Heart left ventricle (tissue), 16 donors: Measurements from ENCODE around the gene TSPOAP1. TPM values are rescaled to one million over a fixed set of nuclear protein-coding genes. Genes with fewer than 3 reads are reported as not detected.

Experiments used
- ATAC-seq, 4 donors: fragments of 200-7000 bp; cut with Tn5 transposase; one replicate each; pipeline ENCODE4 v1.9.1; 2020 to 2022; ENCODE audit warnings: moderate library complexity in 4 of 4, mild to moderate bottlenecking in 3 of 4, moderate number of reproducible peaks in 1 of 4
- DNase-seq, 5 donors: peaks; one replicate each; pipeline ENCODE4 v3.0.0-alpha.2; 2020
- H3K27ac ChIP-seq, 12 donors: fragments of 200-600 bp; sonication (generic) in 4 of 12; one replicate each; pipeline versions ENCODE4 v1.5.0 to v1.8.0; 2016 to 2022; ENCODE audit warnings: mild to moderate bottlenecking in 2 of 12
- H3K27me3 ChIP-seq, 9 donors: fragments of 200-600 bp; sonication (generic) in 2 of 9; one replicate each; pipeline versions ENCODE4 v1.5.1 to v1.8.0; 2016 to 2022; ENCODE audit warnings: mild to moderate bottlenecking in 3 of 9
- H3K36me3 ChIP-seq, 9 donors: fragments of 200-600 bp; sonication (generic) in 2 of 9; one replicate each; pipeline versions ENCODE4 v1.5.0 to v1.8.0; 2018 to 2022; ENCODE audit warnings: mild to moderate bottlenecking in 2 of 9
- H3K4me1 ChIP-seq, 12 donors: fragments of 200-600 bp; sonication (generic) in 4 of 12; one replicate each; pipeline versions ENCODE4 v1.5.0 to v1.8.0; 2016 to 2022; ENCODE audit warnings: mild to moderate bottlenecking in 3 of 12
- H3K4me3 ChIP-seq, 12 donors: fragments of 200-600 bp; sonication (generic) in 4 of 12; one replicate each; pipeline versions ENCODE4 v1.5.0 to v1.8.0; 2017 to 2022; ENCODE audit warnings: mild to moderate bottlenecking in 9 of 12, moderate library complexity in 4 of 12
- H3K9me3 ChIP-seq, 12 donors: fragments of 200-600 bp; sonication (generic) in 4 of 12; one replicate each; pipeline versions ENCODE4 v1.5.0 to v1.8.0; 2016 to 2022; ENCODE audit warnings: mild to moderate bottlenecking in 1 of 12
- CTCF ChIP-seq, 12 donors: fragments of 200-600 bp; sonication (generic) in 4 of 12; IDR thresholded peaks; one replicate each; pipeline versions ENCODE4 v1.5.0 to v1.8.0; 2018 to 2022; ENCODE audit warnings: antibody characterized with exemption in 12 of 12, mild to moderate bottlenecking in 5 of 12
- POLR2A ChIP-seq, 2 donors: fragments of 450-650 bp; IDR thresholded peaks; one replicate each; pipeline ENCODE4 v1.6.1; 2017; ENCODE audit warnings: antibody characterized with exemption in 2 of 2, mild to moderate bottlenecking in 2 of 2, moderate library complexity in 2 of 2
- WGBS, 4 donors: extraction: QIAGEN DNeasy Blood & Tissue Kit in 2 of 4; methylation state at CpG; one replicate each; pipeline versions ENCODE4 v1.1.5 to v1.1.7; 2013 to 2018; 5-methylcytosine and 5-hydroxymethylcytosine counted together
- intact Hi-C, 10 donors: fragments of 100-400 bp; cut with DNase I; formaldehyde crosslinking; loops; one replicate each; pipeline versions ENCODE4 v1.11.1 to v1.14.2; 2022
- polyA plus RNA-seq, 2 donors: library from polyadenylated mRNA; stranded (reverse); fragments of 200-250 nt; gene quantifications; one replicate each; pipeline ENCODE4 v1.2.3, GENCODE V29; 2013
- total RNA-seq, 9 donors: library from RNA; depleted of rRNA in 2 of 9; stranded (reverse); fragments of >200 nt in 2 of 9; fragmentation: NEBNext Ultra II Directional in 3 of 9; extraction: Animal tissue kit (Norgen Biotek cat#: 25700) in 3 of 9; gene quantifications; one replicate each; pipeline versions ENCODE4 v1.1.0 to v1.2.4, GENCODE V29; 2016 to 2023
- donor health status: ischemic (EF 13 %, LVEDD 7.1; RV severe dilation, severe dysfunction).
- donor health status: healthy with polysubstance abuse.
- donor health status: DM: no; HTN: yes; CAD: no.
- donor health status: DM: no; HTN: no; CAD: no.
- donor health status: ischemic (EF 25% LVEDD 6.9; RV normal size, moderate dysfunction).
- donor health status: ischemic (EF 25% LVEDD 5.7; RV mildly dilated, moderate dysfunction).
- donor health status: healthy.
- donor health status: DM: yes; HTN: yes; CAD: no.
- donor health status: ischemic (EF 35%, LVEDD 5.7; RV mildly dilated, moderate dysfunction).
- donor health status: nonischemic (EF 11% LVEDD 7.7; RV severe dilation, severe dysfunction).
- donor health status: DM: yes; HTN: yes; CAD: no.
- donor health status: PGD.
- donor health status: ischemic (EF 29% LVEDD 5.4; RV normal size, mild dysfunction).
- donor health status: nonischemic (EF 23%, LVEDD 6.1; RV moderate dilation, normal function).

TSPOAP1 gene
- total and polyA plus RNA-seq, 11 donors: 1.6 to 23.1 (median 13.3) TPM

- TF ChIP-seq CTCF (IDR thresholded peaks at IDR 0.05): no peak
- TF ChIP-seq POLR2A (IDR thresholded peaks at IDR 0.05): no peak
- 66 to 74% (median 67%) methylated on average over 4 of the region's 4 CpGs for WGBS, 4 donors
- intact Hi-C loops: loop anchor here in 1 of 10 donors (10.0 kb wide), 1 partner anchor 62 kb away; no protein-coding TSS in a partner anchor
- ATAC-seq: no peak
- Histone ChIP-seq H3K27ac (no peak overlapping the region), H3K27me3 (no peaks in the 10 kb centered on the region), H3K4me3 (no peak overlapping the region), H3K9me3 (no peaks in the 10 kb centered on the region), H3K36me3 (no peaks in the 10 kb centered on the region), H3K4me1 (peaks cover 0 to 11% (median 0%) of the 10 kb centered on the region in 12 donors)
- DNase-seq: no peak
Observed at GRCh38 chr17:58376472-58377000, 47.9 kb upstream of the TSPOAP1 start.

- intact Hi-C loops: loop anchor here in 1 of 10 donors (10.0 kb wide), 1 partner anchor 61 kb away; no protein-coding TSS in a partner anchor
- Histone ChIP-seq H3K27ac (no peak overlapping the region), H3K4me1 (peaks cover 0 to 7% (median 0%) of the 10 kb centered on the region in 12 donors), H3K27me3 (no peaks in the 10 kb centered on the region), H3K36me3 (no peaks in the 10 kb centered on the region), H3K9me3 (no peaks in the 10 kb centered on the region), H3K4me3 (no peak overlapping the region)
- no peak for DNase-seq
- no peak for TF ChIP-seq CTCF (IDR thresholded peaks at IDR 0.05)
- TF ChIP-seq POLR2A (IDR thresholded peaks at IDR 0.05): no peak
- ATAC-seq: no peak
- WGBS, 4 donors: 61 to 84% (median 74%) methylated on average over 2 of the region's 2 CpGs
Observed at GRCh38 chr17:58375811-58376210, 47.2 kb upstream of the TSPOAP1 start.

GRCh38 chr17:58375256-58375655, 46.7 kb upstream of the TSPOAP1 start:
- Histone ChIP-seq H3K4me3 (no peak overlapping the region), H3K4me1 (peaks cover 0 to 7% (median 0%) of the 10 kb centered on the region in 12 donors), H3K36me3 (no peaks in the 10 kb centered on the region), H3K9me3 (no peaks in the 10 kb centered on the region), H3K27ac (no peak overlapping the region), H3K27me3 (no peaks in the 10 kb centered on the region)
- ATAC-seq: no peak
- 75 to 81% (median 78%) methylated on average over 5 of the region's 5 CpGs for WGBS, 4 donors
- TF ChIP-seq POLR2A (IDR thresholded peaks at IDR 0.05): no peak
- TF ChIP-seq CTCF (IDR thresholded peaks at IDR 0.05): no peak
- intact Hi-C loops: loop anchor here in 1 of 10 donors (10.0 kb wide), 1 partner anchor 60 kb away; no protein-coding TSS in a partner anchor
- DNase-seq: no peak

GRCh38 chr17:58373923-58374322, 45.3 kb upstream of the TSPOAP1 start:
- 86 to 96% (median 91%) methylated on average over 1 of the region's 1 CpG for WGBS, 4 donors

More at GRCh38 chr17:58373923-58374322, 45.3 kb upstream of the TSPOAP1 start:
- Histone ChIP-seq H3K4me3 (no peak overlapping the region), H3K36me3 (no peaks in the 10 kb centered on the region), H3K9me3 (no peaks in the 10 kb centered on the region), H3K27ac (no peak overlapping the region), H3K27me3 (no peaks in the 10 kb centered on the region), H3K4me1 (peaks cover 0 to 7% (median 0%) of the 10 kb centered on the region in 12 donors)
- DNase-seq: no peak
- no peak for TF ChIP-seq CTCF (IDR thresholded peaks at IDR 0.05)
- no peak for TF ChIP-seq POLR2A (IDR thresholded peaks at IDR 0.05)
- intact Hi-C loops: loop anchor here in 1 of 10 donors (10.0 kb wide), 1 partner anchor 59 kb away; no protein-coding TSS in a partner anchor
- no peak for ATAC-seq
